HEK293 (cell line): ENCODE data around the gene MED8.

Experiments used
- BCL11A ChIP-seq: fragments of 450-650 bp; formaldehyde crosslinking; IDR thresholded peaks from 2 replicates; pipeline ENCODE4 v1.5.1; 2016; ENCODE audit warnings: low read depth, missing biosample characterization, missing genetic modification characterization
- GLIS2 ChIP-seq: fragments of 450-650 bp; formaldehyde crosslinking; IDR thresholded peaks from 2 replicates; pipeline ENCODE4 v1.5.1; 2016; ENCODE audit warnings: missing biosample characterization, missing genetic modification characterization
- KLF16 ChIP-seq: fragments of 450-650 bp; formaldehyde crosslinking; IDR thresholded peaks from 2 replicates; pipeline ENCODE4 v1.5.1; 2017; ENCODE audit warnings: missing biosample characterization, missing genetic modification characterization
- OSR2 ChIP-seq: fragments of 450-650 bp; formaldehyde crosslinking; IDR thresholded peaks from 2 replicates; pipeline ENCODE4 v1.5.1; 2016; ENCODE audit warnings: missing biosample characterization, missing genetic modification characterization
- YY2 ChIP-seq: fragments of 450-650 bp; formaldehyde crosslinking; IDR thresholded peaks from 2 replicates; pipeline ENCODE4 v1.5.1; 2016; ENCODE audit warnings: missing biosample characterization, missing genetic modification characterization
- ZFP69B ChIP-seq: fragments of 450-650 bp; formaldehyde crosslinking; IDR thresholded peaks from 2 replicates; pipeline ENCODE4 v1.5.1; 2016; ENCODE audit warnings: missing biosample characterization, missing genetic modification characterization
- ZNF335 ChIP-seq: fragments of 450-650 bp; formaldehyde crosslinking; conservative IDR thresholded peaks from 2 replicates; pipeline ENCODE4 v1.5.1; 2016; ENCODE audit warnings: missing biosample characterization, missing genetic modification characterization
- ZNF394 ChIP-seq: fragments of 450-650 bp; formaldehyde crosslinking; IDR thresholded peaks from 2 replicates; pipeline ENCODE4 v1.5.1; 2016; ENCODE audit warnings: missing biosample characterization, missing genetic modification characterization, mild to moderate bottlenecking, moderate library complexity, borderline replicate concordance
- ZNF560 ChIP-seq: fragments of 450-650 bp; formaldehyde crosslinking; IDR thresholded peaks from 2 replicates; pipeline ENCODE4 v1.5.1; 2017; ENCODE audit warnings: missing biosample characterization, missing genetic modification characterization, borderline replicate concordance
- ZNF561 ChIP-seq: fragments of 450-650 bp; IDR thresholded peaks from 2 replicates; pipeline ENCODE4 v1.5.1; 2018; ENCODE audit warnings: missing biosample characterization, missing genetic modification characterization, borderline replicate concordance
- ZNF610 ChIP-seq: fragments of 450-650 bp; formaldehyde crosslinking; IDR thresholded peaks from 2 replicates; pipeline ENCODE4 v1.5.1; 2016; ENCODE audit warnings: missing biosample characterization, missing genetic modification characterization, borderline replicate concordance
- ZNF629 ChIP-seq: fragments of 450-650 bp; formaldehyde crosslinking; IDR thresholded peaks from 2 replicates; pipeline ENCODE4 v1.5.1; 2017; ENCODE audit warnings: missing biosample characterization, missing genetic modification characterization
- ZNF768 ChIP-seq: fragments of 450-650 bp; formaldehyde crosslinking; IDR thresholded peaks from 2 replicates; pipeline ENCODE4 v1.5.1; 2018; ENCODE audit warnings: missing biosample characterization, mild to moderate bottlenecking, missing genetic modification characterization
- ZNF843 ChIP-seq: fragments of 450-650 bp; formaldehyde crosslinking; IDR thresholded peaks from 2 replicates; pipeline ENCODE4 v1.5.1; 2016; ENCODE audit warnings: missing biosample characterization, missing genetic modification characterization
- ZSCAN30 ChIP-seq: fragments of 450-650 bp; IDR thresholded peaks from 2 replicates; pipeline ENCODE4 v1.5.1; 2018; ENCODE audit warnings: missing biosample characterization, mild to moderate bottlenecking, missing genetic modification characterization, moderate library complexity
- TF ChIP-seq, protein P1 (sequence below): fragments of 450-650 bp; formaldehyde crosslinking; conservative IDR thresholded peaks from 2 replicates; pipeline ENCODE4 v1.5.1; 2016; ENCODE audit warnings: low read depth, missing biosample characterization, missing genetic modification characterization
- TF ChIP-seq, protein P2 (sequence below): fragments of 450-650 bp; formaldehyde crosslinking; IDR thresholded peaks from 2 replicates; pipeline ENCODE4 v1.5.1; 2016; ENCODE audit warnings: missing biosample characterization, missing genetic modification characterization
- TF ChIP-seq, protein P3 (sequence below): fragments of 450-650 bp; formaldehyde crosslinking; IDR thresholded peaks from 2 replicates; pipeline ENCODE4 v1.5.1; 2016; ENCODE audit warnings: missing biosample characterization, missing genetic modification characterization
- TF ChIP-seq, protein P4 (sequence below): fragments of 450-650 bp; formaldehyde crosslinking; IDR thresholded peaks from 2 replicates; pipeline ENCODE4; 2016; ENCODE audit warnings: missing biosample characterization, missing genetic modification characterization
- TF ChIP-seq, protein P5 (sequence below): fragments of 450-650 bp; formaldehyde crosslinking; IDR thresholded peaks from 2 replicates; pipeline ENCODE4 v1.5.1; 2016; ENCODE audit warnings: missing biosample characterization, missing genetic modification characterization
- TF ChIP-seq, protein P6 (sequence below): fragments of 450-650 bp; formaldehyde crosslinking; IDR thresholded peaks from 2 replicates; pipeline ENCODE4 v1.5.1; 2016; ENCODE audit warnings: missing biosample characterization, missing genetic modification characterization

MED8 gene

DNA sequence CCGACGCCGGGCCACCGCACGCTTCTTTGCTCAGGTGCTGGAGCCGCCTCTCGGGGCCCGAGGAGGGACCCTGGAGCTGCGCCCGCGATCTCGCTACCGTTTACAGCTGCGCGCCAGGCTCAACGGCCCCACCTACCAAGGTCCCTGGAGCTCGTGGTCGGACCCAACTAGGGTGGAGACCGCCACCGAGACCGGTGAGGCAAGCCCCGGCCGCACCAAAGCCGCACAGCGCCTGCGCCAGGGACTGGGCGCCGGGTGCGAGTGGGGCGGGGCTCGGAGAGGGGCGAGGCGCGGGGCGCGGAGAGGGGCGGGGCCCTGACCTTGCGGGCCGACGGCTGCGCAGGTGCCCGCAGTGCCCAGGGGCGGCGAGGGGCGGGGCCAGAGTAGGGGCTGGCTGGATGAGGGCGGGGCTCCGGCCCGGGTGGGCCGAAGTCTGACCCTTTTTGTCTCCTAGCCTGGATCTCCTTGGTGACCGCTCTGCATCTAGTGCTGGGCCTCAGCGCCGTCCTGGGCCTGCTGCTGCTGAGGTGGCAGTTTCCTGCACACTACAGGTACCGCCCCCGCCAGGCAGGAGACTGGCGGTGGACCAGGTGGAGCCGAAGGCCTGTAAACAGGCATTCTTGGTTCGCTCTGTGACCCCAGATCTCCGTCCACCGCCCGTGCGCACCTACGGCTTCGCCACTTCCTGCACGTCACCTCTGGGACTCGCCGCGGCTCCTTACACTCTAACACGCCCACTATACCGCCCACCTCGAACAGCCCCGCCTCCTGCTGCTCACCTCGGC is 40.6 kb downstream of the MED8 start (continued):
- TF ChIP-seq, protein P1, sequence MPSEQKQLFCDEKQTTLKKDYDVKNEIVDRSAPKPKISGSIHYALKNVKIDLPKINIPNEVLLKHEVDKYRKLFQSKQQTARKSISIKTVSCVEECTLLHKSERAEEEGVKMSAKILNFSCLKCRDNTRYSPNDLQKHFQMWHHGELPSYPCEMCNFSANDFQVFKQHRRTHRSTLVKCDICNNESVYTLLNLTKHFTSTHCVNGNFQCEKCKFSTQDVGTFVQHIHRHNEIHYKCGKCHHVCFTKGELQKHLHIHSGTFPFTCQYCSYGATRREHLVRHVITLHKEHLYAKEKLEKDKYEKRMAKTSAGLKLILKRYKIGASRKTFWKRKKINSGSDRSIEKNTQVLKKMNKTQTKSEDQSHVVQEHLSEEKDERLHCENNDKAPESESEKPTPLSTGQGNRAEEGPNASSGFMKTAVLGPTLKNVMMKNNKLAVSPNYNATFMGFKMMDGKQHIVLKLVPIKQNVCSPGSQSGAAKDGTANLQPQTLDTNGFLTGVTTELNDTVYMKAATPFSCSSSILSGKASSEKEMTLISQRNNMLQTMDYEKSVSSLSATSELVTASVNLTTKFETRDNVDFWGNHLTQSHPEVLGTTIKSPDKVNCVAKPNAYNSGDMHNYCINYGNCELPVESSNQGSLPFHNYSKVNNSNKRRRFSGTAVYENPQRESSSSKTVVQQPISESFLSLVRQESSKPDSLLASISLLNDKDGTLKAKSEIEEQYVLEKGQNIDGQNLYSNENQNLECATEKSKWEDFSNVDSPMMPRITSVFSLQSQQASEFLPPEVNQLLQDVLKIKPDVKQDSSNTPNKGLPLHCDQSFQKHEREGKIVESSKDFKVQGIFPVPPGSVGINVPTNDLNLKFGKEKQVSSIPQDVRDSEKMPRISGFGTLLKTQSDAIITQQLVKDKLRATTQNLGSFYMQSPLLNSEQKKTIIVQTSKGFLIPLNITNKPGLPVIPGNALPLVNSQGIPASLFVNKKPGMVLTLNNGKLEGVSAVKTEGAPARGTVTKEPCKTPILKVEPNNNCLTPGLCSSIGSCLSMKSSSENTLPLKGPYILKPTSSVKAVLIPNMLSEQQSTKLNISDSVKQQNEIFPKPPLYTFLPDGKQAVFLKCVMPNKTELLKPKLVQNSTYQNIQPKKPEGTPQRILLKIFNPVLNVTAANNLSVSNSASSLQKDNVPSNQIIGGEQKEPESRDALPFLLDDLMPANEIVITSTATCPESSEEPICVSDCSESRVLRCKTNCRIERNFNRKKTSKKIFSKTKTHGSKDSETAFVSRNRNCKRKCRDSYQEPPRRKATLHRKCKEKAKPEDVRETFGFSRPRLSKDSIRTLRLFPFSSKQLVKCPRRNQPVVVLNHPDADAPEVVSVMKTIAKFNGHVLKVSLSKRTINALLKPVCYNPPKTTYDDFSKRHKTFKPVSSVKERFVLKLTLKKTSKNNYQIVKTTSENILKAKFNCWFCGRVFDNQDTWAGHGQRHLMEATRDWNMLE (tag by site-specific recombination), result no peak
- TF ChIP-seq BCL11A, result 0 out of 2 replicates have a peak, but pooled peaks have one; percentile 39
- TF ChIP-seq ZNF561 (tag by site-specific recombination), result peak; percentile 79; the same call in 1 of the 2 replicates
- peak; percentile 81 for TF ChIP-seq ZFP69B (tag by site-specific recombination)
- peak; percentile 79 for TF ChIP-seq ZNF335 (tag by site-specific recombination)
- peak; percentile 57; the same call in 1 of the 2 replicates for TF ChIP-seq ZNF843
- TF ChIP-seq, protein P2, sequence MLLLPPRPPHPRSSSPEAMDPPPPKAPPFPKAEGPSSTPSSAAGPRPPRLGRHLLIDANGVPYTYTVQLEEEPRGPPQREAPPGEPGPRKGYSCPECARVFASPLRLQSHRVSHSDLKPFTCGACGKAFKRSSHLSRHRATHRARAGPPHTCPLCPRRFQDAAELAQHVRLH (tag by site-specific recombination), result no peak; the same call in 1 of the 2 replicates
- peak; percentile 84 for TF ChIP-seq KLF16 (tag by site-specific recombination)
- TF ChIP-seq ZNF560 (tag by site-specific recombination), result no peak
- peak; percentile 69 for TF ChIP-seq ZSCAN30 (tag by site-specific recombination)
- 0 out of 2 replicates have a peak, but pooled peaks have one; percentile 6 for TF ChIP-seq GLIS2 (tag by site-specific recombination)
- no peak for TF ChIP-seq ZNF394 (tag by site-specific recombination)
- TF ChIP-seq, protein P3, sequence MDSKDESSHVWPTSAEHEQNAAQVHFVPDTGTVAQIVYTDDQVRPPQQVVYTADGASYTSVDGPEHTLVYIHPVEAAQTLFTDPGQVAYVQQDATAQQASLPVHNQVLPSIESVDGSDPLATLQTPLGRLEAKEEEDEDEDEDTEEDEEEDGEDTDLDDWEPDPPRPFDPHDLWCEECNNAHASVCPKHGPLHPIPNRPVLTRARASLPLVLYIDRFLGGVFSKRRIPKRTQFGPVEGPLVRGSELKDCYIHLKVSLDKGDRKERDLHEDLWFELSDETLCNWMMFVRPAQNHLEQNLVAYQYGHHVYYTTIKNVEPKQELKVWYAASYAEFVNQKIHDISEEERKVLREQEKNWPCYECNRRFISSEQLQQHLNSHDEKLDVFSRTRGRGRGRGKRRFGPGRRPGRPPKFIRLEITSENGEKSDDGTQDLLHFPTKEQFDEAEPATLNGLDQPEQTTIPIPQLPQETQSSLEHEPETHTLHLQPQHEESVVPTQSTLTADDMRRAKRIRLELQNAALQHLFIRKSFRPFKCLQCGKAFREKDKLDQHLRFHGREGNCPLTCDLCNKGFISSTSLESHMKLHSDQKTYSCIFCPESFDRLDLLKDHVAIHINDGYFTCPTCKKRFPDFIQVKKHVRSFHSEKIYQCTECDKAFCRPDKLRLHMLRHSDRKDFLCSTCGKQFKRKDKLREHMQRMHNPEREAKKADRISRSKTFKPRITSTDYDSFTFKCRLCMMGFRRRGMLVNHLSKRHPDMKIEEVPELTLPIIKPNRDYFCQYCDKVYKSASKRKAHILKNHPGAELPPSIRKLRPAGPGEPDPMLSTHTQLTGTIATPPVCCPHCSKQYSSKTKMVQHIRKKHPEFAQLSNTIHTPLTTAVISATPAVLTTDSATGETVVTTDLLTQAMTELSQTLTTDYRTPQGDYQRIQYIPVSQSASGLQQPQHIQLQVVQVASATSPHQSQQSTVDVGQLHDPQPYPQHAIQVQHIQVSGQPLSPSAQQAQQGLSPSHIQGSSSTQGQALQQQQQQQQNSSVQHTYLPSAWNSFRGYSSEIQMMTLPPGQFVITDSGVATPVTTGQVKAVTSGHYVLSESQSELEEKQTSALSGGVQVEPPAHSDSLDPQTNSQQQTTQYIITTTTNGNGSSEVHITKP (tag by site-specific recombination), result peak; percentile 67
- TF ChIP-seq OSR2, result 0 out of 2 replicates have a peak, but pooled peaks have one; percentile 6
- TF ChIP-seq ZNF629 (tag by site-specific recombination), result peak; percentile 82
- 0 out of 2 replicates have a peak, but pooled peaks have one; percentile 18 for TF ChIP-seq YY2
- TF ChIP-seq, protein P4, sequence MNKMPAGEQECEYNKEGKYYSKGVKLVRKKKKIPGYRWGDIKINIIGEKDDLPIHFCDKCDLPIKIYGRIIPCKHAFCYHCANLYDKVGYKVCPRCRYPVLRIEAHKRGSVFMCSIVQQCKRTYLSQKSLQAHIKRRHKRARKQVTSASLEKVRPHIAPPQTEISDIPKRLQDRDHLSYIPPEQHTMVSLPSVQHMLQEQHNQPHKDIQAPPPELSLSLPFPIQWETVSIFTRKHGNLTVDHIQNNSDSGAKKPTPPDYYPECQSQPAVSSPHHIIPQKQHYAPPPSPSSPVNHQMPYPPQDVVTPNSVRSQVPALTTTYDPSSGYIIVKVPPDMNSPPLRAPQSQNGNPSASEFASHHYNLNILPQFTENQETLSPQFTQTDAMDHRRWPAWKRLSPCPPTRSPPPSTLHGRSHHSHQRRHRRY (tag by site-specific recombination), result no peak
- TF ChIP-seq, protein P5, sequence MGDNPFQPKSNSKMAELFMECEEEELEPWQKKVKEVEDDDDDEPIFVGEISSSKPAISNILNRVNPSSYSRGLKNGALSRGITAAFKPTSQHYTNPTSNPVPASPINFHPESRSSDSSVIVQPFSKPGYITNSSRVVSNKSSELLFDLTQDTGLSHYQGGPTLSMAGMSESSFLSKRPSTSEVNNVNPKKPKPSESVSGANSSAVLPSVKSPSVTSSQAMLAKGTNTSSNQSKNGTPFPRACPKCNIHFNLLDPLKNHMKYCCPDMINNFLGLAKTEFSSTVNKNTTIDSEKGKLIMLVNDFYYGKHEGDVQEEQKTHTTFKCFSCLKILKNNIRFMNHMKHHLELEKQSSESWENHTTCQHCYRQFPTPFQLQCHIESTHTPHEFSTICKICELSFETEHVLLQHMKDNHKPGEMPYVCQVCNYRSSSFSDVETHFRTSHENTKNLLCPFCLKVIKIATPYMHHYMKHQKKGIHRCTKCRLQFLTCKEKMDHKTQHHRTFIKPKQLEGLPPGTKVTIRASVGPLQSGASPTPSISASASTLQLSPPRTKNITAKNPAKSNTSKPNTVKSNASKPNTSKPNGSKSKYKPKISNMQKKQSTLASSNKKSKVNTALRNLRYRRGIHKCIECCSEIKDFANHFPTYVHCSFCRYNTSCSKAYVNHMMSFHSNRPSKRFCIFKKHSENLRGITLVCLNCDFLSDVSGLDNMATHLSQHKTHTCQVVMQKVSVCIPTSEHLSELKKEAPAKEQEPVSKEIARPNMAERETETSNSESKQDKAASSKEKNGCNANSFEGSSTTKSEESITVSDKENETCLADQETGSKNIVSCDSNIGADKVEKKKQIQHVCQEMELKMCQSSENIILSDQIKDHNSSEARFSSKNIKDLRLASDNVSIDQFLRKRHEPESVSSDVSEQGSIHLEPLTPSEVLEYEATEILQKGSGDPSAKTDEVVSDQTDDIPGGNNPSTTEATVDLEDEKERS, result peak; percentile 74; the same call in 1 of the 2 replicates
- TF ChIP-seq, protein P6, sequence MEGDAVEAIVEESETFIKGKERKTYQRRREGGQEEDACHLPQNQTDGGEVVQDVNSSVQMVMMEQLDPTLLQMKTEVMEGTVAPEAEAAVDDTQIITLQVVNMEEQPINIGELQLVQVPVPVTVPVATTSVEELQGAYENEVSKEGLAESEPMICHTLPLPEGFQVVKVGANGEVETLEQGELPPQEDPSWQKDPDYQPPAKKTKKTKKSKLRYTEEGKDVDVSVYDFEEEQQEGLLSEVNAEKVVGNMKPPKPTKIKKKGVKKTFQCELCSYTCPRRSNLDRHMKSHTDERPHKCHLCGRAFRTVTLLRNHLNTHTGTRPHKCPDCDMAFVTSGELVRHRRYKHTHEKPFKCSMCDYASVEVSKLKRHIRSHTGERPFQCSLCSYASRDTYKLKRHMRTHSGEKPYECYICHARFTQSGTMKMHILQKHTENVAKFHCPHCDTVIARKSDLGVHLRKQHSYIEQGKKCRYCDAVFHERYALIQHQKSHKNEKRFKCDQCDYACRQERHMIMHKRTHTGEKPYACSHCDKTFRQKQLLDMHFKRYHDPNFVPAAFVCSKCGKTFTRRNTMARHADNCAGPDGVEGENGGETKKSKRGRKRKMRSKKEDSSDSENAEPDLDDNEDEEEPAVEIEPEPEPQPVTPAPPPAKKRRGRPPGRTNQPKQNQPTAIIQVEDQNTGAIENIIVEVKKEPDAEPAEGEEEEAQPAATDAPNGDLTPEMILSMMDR, result peak; percentile 39; the same call in 1 of the 2 replicates
- 0 out of 2 replicates have a peak, but pooled peaks have one; percentile 42 for TF ChIP-seq ZNF768 (tag by site-specific recombination)
- 0 out of 2 replicates have a peak, but pooled peaks have one; percentile 21 for TF ChIP-seq ZNF610
